ENCODE data around the gene ZNF223. TPM values are rescaled to one million over a fixed set of nuclear protein-coding genes. Genes with fewer than 3 reads are reported as not detected.

ZNF223 gene
- total and polyA plus RNA-seq, 10 of the 15 experiments (the other 5 are each of a cell fraction or from before 2014, with no cell fraction given), result 0.05 to 3.7 (median 0.14) TPM; not detected in 4

GRCh38 chr19:44002212-44002565, 49.6 kb upstream of the ZNF223 start (continued):
- TF ChIP-seq ZBTB40 (IDR thresholded peaks at IDR 0.05; ENCODE audit: borderline replicate concordance), result no peak

- H3K4me3 ChIP-seq, result peak within 1 kb of the TSS; percentile 81
- H3K4me2 ChIP-seq (ENCODE audit: control insufficient read depth, insufficient read depth), result peak within 1 kb of the TSS; percentile 93
- DNase-seq (ENCODE audit: low read depth, low spot score) (peak; percentile 89), FAIRE-seq (peak; percentile 98), ATAC-seq (peak; percentile 98)
- no peaks in the 10 kb centered on the region for H4K20me1 ChIP-seq (ENCODE audit: control insufficient read depth, insufficient read depth)
- TSS peak; percentile 94 for BruUV-seq (replicated peaks)
- peak within 1 kb of the TSS; percentile 100 for H2AFZ ChIP-seq (ENCODE audit: control insufficient read depth, low read depth, low read length)
- ChIA-PET POLR2A (interaction anchor here (1.0 to 1.6 kb wide), 5 partner anchors 19 to 162 kb away, joined by 3 to 6 read pairs (median 4); partner anchors contain the start of genes ZNF155, ZNF221, ZNF226 and ZNF45), SMC1A (ENCODE audit: uncharacterized antibody, unreplicated experiment) (interaction anchor here (1.0 to 2.7 kb wide), 8 partner anchors 18 to 92 kb away, joined by 3 to 11 read pairs (median 4); partner anchors contain the start of genes ZNF222 and ZNF45), RAD21 (ENCODE audit: unreplicated experiment) (interaction anchor here (1.0 to 1.7 kb wide), 5 partner anchors 49 to 101 kb away, joined by 3 to 8 read pairs (median 4); partner anchors contain the start of genes ZNF223 and ZNF45), CTCF (interaction anchor here (1.0 to 2.1 kb wide), 5 partner anchors 14 to 93 kb away, joined by 3 to 10 read pairs (median 5); partner anchors contain the start of genes ZNF222 and ZNF45)
- H3K9me3 ChIP-seq (replicated peaks; ENCODE audit: control insufficient read depth, insufficient read depth, low read length), result peaks cover 8% of the 10 kb centered on the region; the same call in 1 of the 3 replicates
- peak within 1 kb of the TSS; percentile 91 for H3K9ac ChIP-seq (ENCODE audit: control insufficient read depth, insufficient read depth, low read length)
- peaks cover 12% of the 10 kb centered on the region for H3K79me2 ChIP-seq (ENCODE audit: control insufficient read depth, insufficient read depth, low read length)
- peak within 1 kb of the TSS; percentile 92 for H3K27ac ChIP-seq (ENCODE audit: control insufficient read depth, insufficient read depth)
- H3K36me3 ChIP-seq (ENCODE audit: control insufficient read depth in 2 of 2, insufficient read depth in 2 of 2, low read length in 1 of 2), result peaks cover 0 to 10% of the 10 kb centered on the region in 2 experiments; a peak in 1 of 4 replicates
- WGBS (ENCODE audit: insufficient coverage, insufficient replicate concordance, low lambda C conversion rate, missing lambda C conversion rate), result 4% methylated on average over 46 of the region's 48 CpGs
- peaks cover 7% of the 10 kb centered on the region for H3K4me1 ChIP-seq (ENCODE audit: control insufficient read depth, insufficient read depth, low read length)
- in situ Hi-C loops (cut with MboI) (no loop called here), intact Hi-C loops (cut with micrococcal nuclease; ENCODE audit: unreplicated experiment) (loop anchor here (1.0 kb wide), 2 partner anchors 19 to 91 kb away; partner anchors contain the start of genes ZNF155 and ZNF224)
- no peaks in the 10 kb centered on the region for H3K27me3 ChIP-seq (replicated peaks in 1 of 2; ENCODE audit: control insufficient read depth in 2 of 2, insufficient read depth in 2 of 2, low read length in 1 of 2)
- TF ChIP-seq USF1 (IDR thresholded peaks at IDR 0.05; ENCODE audit: borderline replicate concordance, extremely low read length, insufficient read depth, low read depth, low read length) (no peak), NFXL1 (IDR thresholded peaks at IDR 0.05; ENCODE audit: borderline replicate concordance) (no peak), SREBF1 (IDR thresholded peaks at IDR 0.05; ENCODE audit: low read length) (peak; percentile 70), RAD21 (IDR thresholded peaks at IDR 0.05; ENCODE audit: insufficient read depth, low read depth, low read length) (no peak), SIN3A (IDR thresholded peaks at IDR 0.05; ENCODE audit: low read depth, low read length) (peak; percentile 64; the same call in 1 of the 2 replicates), ASH2L (IDR thresholded peaks at IDR 0.05; ENCODE audit: borderline replicate concordance, low read depth) (no peak), RELB (IDR thresholded peaks at IDR 0.05; ENCODE audit: low read depth) (0 out of 2 replicates have a peak, but pooled peaks have one; percentile 47), CHD2 (IDR thresholded peaks at IDR 0.05; ENCODE audit: borderline replicate concordance, low read depth, low read length) (peak; percentile 79), SREBF2 (IDR thresholded peaks at IDR 0.05; ENCODE audit: low read length) (no peak), PML (IDR thresholded peaks at IDR 0.05; ENCODE audit: low read length) (peak; percentile 51; the same call in 1 of the 2 replicates), POU2F2 (IDR thresholded peaks at IDR 0.05; ENCODE audit: borderline replicate concordance, low read depth, low read length) (no peak), KLF5 (IDR thresholded peaks at IDR 0.05; ENCODE audit: partially characterized antibody) (no peak)
Observed at GRCh38 chr19:44002566-44003460, 49.0 kb upstream of the ZNF223 start, which contains the start of gene ZNF230. Gene ZNF230 (plus strand): TSS chr19:44002957. CDS start chr19:44007079, 4,122 bp downstream.
